PC-9 (cell line): ENCODE data around the gene NKAPL.

Experiments used
- EZH2 ChIP-seq: fragments of 200-600 bp; sonication (generic); IDR thresholded peaks from 2 replicates; pipeline ENCODE4 v1.8.0; 2017; ENCODE audit warnings: antibody characterized with exemption, low read depth
- TF ChIP-seq, protein P1 (sequence below): fragments of 200-600 bp; sonication (generic); conservative IDR thresholded peaks from 2 replicates; pipeline ENCODE4 v1.6.1; 2017; ENCODE audit warnings: mixed run types, antibody characterized with exemption, mild to moderate bottlenecking, moderate library complexity

DNA sequence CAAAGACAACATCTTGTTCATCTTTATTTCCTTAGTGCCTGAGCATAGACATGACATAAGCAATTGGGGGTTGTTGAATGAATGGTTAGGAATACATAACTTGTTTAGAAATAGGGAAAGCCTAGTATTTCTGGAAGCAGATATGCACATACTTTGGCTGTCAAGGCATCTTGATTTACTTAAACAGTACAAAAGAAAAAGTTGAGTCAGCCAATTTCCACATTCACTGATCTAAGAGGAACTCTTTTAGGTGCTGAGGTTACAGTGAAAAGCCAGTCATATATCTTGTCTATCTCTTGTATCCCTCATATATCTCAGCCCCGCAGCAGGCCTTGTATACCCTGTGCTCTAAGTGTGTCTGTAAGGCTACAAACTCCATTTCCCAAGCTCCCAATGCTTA is 18.6 kb upstream of the NKAPL start:
- TF ChIP-seq, protein P1, sequence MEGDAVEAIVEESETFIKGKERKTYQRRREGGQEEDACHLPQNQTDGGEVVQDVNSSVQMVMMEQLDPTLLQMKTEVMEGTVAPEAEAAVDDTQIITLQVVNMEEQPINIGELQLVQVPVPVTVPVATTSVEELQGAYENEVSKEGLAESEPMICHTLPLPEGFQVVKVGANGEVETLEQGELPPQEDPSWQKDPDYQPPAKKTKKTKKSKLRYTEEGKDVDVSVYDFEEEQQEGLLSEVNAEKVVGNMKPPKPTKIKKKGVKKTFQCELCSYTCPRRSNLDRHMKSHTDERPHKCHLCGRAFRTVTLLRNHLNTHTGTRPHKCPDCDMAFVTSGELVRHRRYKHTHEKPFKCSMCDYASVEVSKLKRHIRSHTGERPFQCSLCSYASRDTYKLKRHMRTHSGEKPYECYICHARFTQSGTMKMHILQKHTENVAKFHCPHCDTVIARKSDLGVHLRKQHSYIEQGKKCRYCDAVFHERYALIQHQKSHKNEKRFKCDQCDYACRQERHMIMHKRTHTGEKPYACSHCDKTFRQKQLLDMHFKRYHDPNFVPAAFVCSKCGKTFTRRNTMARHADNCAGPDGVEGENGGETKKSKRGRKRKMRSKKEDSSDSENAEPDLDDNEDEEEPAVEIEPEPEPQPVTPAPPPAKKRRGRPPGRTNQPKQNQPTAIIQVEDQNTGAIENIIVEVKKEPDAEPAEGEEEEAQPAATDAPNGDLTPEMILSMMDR: no peak
- no peak for TF ChIP-seq EZH2
